Heart right ventricle (tissue), 16 donors: ENCODE results near the gene BHMT2. TPM values are rescaled to one million over a fixed set of nuclear protein-coding genes. Genes with fewer than 3 reads are reported as not detected.

Source experiments
- ATAC-seq, 8 donors: fragments of 200-7000 bp; cut with Tn5 transposase; one replicate each; pipeline ENCODE4 v1.9.1; 2020; ENCODE audit warnings: mild to moderate bottlenecking in 8 of 8, moderate library complexity in 8 of 8, moderate number of reproducible peaks in 1 of 8
- DNase-seq, 2 donors: peaks; one replicate each; pipeline ENCODE4 v3.0.0-alpha.2; 2020
- H3K27ac ChIP-seq, 10 donors: fragments of 200-600 bp; sonication (generic) in 2 of 10; one replicate each; pipeline versions ENCODE4 v1.5.0 to v1.8.0; 2020 to 2022; ENCODE audit warnings: mild to moderate bottlenecking in 3 of 10
- H3K27me3 ChIP-seq, 7 donors: fragments of 200-600 bp; one replicate each; pipeline ENCODE4 v1.8.0; 2021 to 2022; ENCODE audit warnings: mild to moderate bottlenecking in 2 of 7
- H3K36me3 ChIP-seq, 9 donors: fragments of 200-600 bp; sonication (generic) in 1 of 9; one replicate each; pipeline versions ENCODE4 v1.5.0 to v1.8.0; 2020 to 2022; ENCODE audit warnings: mild to moderate bottlenecking in 2 of 9
- H3K4me1 ChIP-seq, 9 donors: fragments of 200-600 bp; sonication (generic) in 1 of 9; one replicate each; pipeline versions ENCODE4 v1.5.0 to v1.8.0; 2020 to 2022; ENCODE audit warnings: mild to moderate bottlenecking in 4 of 9
- H3K4me3 ChIP-seq, 10 donors: fragments of 200-600 bp; sonication (generic) in 2 of 10; one replicate each; pipeline versions ENCODE4 v1.5.0 to v1.8.0; 2020 to 2022; ENCODE audit warnings: mild to moderate bottlenecking in 7 of 10, moderate library complexity in 2 of 10
- H3K9me3 ChIP-seq, 11 donors: fragments of 200-600 bp in 10 of 11; sonication (generic) in 2 of 11; one replicate each; pipeline versions ENCODE4 v1.5.0 to v1.8.0; 2013 to 2022; ENCODE audit warnings: mild to moderate bottlenecking in 2 of 11, control low read depth in 1 of 11, moderate library complexity in 1 of 11
- CTCF ChIP-seq, 9 donors: fragments of 200-600 bp; sonication (generic) in 2 of 9; IDR thresholded peaks; one replicate each; pipeline versions ENCODE4 v1.5.0 to v1.8.0; 2021 to 2022; ENCODE audit warnings: antibody characterized with exemption in 9 of 9, mild to moderate bottlenecking in 5 of 9, moderate library complexity in 1 of 9
- WGBS, 2 donors: extraction: QIAGEN DNeasy Blood & Tissue Kit; methylation state at CpG; one replicate each; pipeline ENCODE4 v1.1.7; 2013; ENCODE audit warnings: inconsistent platforms in 1 of 2; 5-methylcytosine and 5-hydroxymethylcytosine counted together
- intact Hi-C, 10 donors: fragments of 100-400 bp; cut with DNase I; formaldehyde crosslinking; loops; one replicate each; pipeline versions ENCODE4 v1.11.1 to v1.14.2; 2022
- polyA plus RNA-seq, 2 donors: library from polyadenylated mRNA; stranded (reverse); fragments of 200-250 nt; gene quantifications; one replicate each; pipeline ENCODE4 v1.2.3, GENCODE V29; 2013
- total RNA-seq, 10 donors: library from RNA; stranded (reverse); fragmentation: NEBNext Ultra II Directional in 3 of 10; extraction: Animal tissue kit (Norgen Biotek cat#: 25700) in 3 of 10; gene quantifications; one replicate each; pipeline versions ENCODE4 v1.2.1 to v1.2.4, GENCODE V29; 2021 to 2023
- donor health status: Arrhythmogenic right ventricular cardiomyopathy.
- donor health status: ischemic (EF 13 %, LVEDD 7.1; RV severe dilation, severe dysfunction).
- donor health status: healthy with polysubstance abuse.
- donor health status: DM: no; HTN: yes; CAD: no.
- donor health status: DM: no; HTN: no; CAD: no.
- donor health status: ischemic (EF 25% LVEDD 6.9; RV normal size, moderate dysfunction).
- donor health status: ischemic (EF 25% LVEDD 5.7; RV mildly dilated, moderate dysfunction).
- donor health status: healthy.
- donor health status: DM: yes; HTN: yes; CAD: no.
- donor health status: Ischemic cardiomyopathy.
- donor health status: ischemic (EF 35%, LVEDD 5.7; RV mildly dilated, moderate dysfunction).
- donor health status: nonischemic (EF 11% LVEDD 7.7; RV severe dilation, severe dysfunction).
- donor health status: DM: yes; HTN: yes; CAD: no.
- donor health status: PGD.
- donor health status: ischemic (EF 29% LVEDD 5.4; RV normal size, mild dysfunction).
- donor health status: nonischemic (EF 23%, LVEDD 6.1; RV moderate dilation, normal function).

The BHMT2 gene
- total and polyA plus RNA-seq, 12 donors: 1.2 to 19.6 (median 7.4) TPM

- intact Hi-C loops: loop anchor here (1.0 to 10.0 kb wide), 14 partner anchors 106 to 952 kb away; no protein-coding TSS in a partner anchor
- no peaks in the 10 kb centered on the region for H3K27me3 ChIP-seq
- TF ChIP-seq CTCF (IDR thresholded peaks at IDR 0.05): peak in 8 of 9 donors; percentile 28 to 63 (median 44)
Observed at GRCh38 chr5:79133121-79133656, 63.6 kb downstream of the BHMT2 start.

GRCh38 chr5:79133657-79134451 is 64.3 kb downstream of the BHMT2 start:
- Histone ChIP-seq H3K4me3 (peak overlapping the region in 8 of 10 donors; percentile 19 to 49 (median 34)), H3K4me1 (peaks cover 0 to 13% (median 9%) of the 10 kb centered on the region in 9 donors), H3K27ac (peak overlapping the region in 5 of 10 donors; percentile 5 to 60 (median 31)), H3K36me3 (no peaks in the 10 kb centered on the region), H3K9me3 (no peaks in the 10 kb centered on the region), H3K27me3 (no peaks in the 10 kb centered on the region)
- WGBS, 2 donors: 4 to 7% methylated on average over 11 of the region's 11 CpGs
- peak; percentile 34 to 60 for DNase-seq
- TF ChIP-seq CTCF (IDR thresholded peaks at IDR 0.05): peak; percentile 59 to 77 (median 68)
- peak; percentile 34 to 82 (median 70) for ATAC-seq
- intact Hi-C loops: loop anchor here (1.0 to 10.0 kb wide), 14 partner anchors 107 to 951 kb away; no protein-coding TSS in a partner anchor

More at GRCh38 chr5:79133121-79133656, 63.6 kb downstream of the BHMT2 start:
- Histone ChIP-seq H3K4me1 (peaks cover 0 to 13% (median 9%) of the 10 kb centered on the region in 9 donors), H3K36me3 (no peaks in the 10 kb centered on the region), H3K27ac (peak overlapping the region in 5 of 10 donors; percentile 5 to 60 (median 31)), H3K9me3 (no peaks in the 10 kb centered on the region), H3K4me3 (peak overlapping the region in 8 of 10 donors; percentile 19 to 49 (median 34))
- peak in 7 of 8 donors; percentile 26 to 62 (median 42) for ATAC-seq
- no peak for DNase-seq
- 7 to 12% methylated on average over 4 of the region's 4 CpGs for WGBS, 2 donors

DNA sequence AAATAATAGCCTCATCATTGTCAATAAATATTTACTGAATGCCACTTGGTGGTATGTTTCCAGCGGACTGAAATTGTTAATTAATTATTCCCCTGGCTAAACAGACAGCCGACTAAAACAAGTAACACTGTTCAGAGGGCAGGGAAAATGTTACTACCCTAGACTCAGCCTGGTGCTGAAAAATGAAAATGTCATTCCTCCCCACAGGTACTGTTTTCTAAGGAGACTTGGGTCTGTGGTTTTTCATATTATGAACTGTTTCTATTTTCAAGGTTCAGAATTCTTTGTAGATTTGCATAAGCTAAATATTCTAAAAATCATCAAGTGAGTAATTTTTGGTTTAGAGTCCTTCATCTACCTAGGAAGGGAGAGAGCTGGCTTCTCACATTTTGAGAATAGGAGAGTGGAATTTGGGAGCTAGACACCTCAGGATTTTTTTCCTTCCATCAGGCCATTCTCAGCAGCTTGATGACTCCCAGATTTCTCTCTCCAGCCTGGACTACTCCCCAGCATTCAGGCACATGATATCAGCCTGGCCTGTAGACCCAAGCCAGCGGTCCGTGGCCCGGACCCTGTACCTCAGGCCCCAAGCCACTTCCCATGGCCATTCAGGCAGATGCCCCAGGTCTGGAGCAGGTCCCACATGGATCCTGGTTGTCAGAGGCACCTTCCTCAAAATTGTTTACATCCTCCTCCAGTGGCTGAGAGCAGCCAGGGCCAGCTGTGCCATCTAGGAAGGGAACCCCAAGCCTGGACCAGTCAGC is 66.4 kb downstream of the BHMT2 start:
- TF ChIP-seq CTCF (IDR thresholded peaks at IDR 0.05): no peak
- H3K36me3 ChIP-seq: no peaks in the 10 kb centered on the region
- no peak overlapping the region for H3K4me3 ChIP-seq
- peaks cover 0 to 10% (median 0%) of the 10 kb centered on the region in 11 donors for H3K9me3 ChIP-seq
- DNase-seq (no peak), ATAC-seq (no peak)
- 93% methylated on average over 5 of the region's 5 CpGs for WGBS, 2 donors
- H3K4me1 ChIP-seq: peaks cover 0 to 13% (median 9%) of the 10 kb centered on the region in 9 donors
- no peak overlapping the region for H3K27ac ChIP-seq
- no peaks in the 10 kb centered on the region for H3K27me3 ChIP-seq
- intact Hi-C loops: loop anchor here in 9 of 10 donors (5.0 to 10.0 kb wide), 5 partner anchors 231 to 949 kb away; no protein-coding TSS in a partner anchor

- peaks cover 0 to 13% (median 9%) of the 10 kb centered on the region in 9 donors for H3K4me1 ChIP-seq
Observed at GRCh38 chr5:79136618-79137017, 67.1 kb downstream of the BHMT2 start.

More at GRCh38 chr5:79136618-79137017, 67.1 kb downstream of the BHMT2 start:
- intact Hi-C loops: loop anchor here in 9 of 10 donors (5.0 to 10.0 kb wide), 5 partner anchors 232 to 948 kb away; no protein-coding TSS in a partner anchor
- H3K36me3 ChIP-seq: no peaks in the 10 kb centered on the region
- 94 to 96% methylated on average over 2 of the region's 2 CpGs for WGBS, 2 donors
- H3K4me3 ChIP-seq: no peak overlapping the region
- TF ChIP-seq CTCF (IDR thresholded peaks at IDR 0.05): no peak
- no peak for DNase-seq
- peaks cover 0 to 14% (median 0%) of the 10 kb centered on the region in 11 donors for H3K9me3 ChIP-seq
- H3K27ac ChIP-seq: no peak overlapping the region
- no peaks in the 10 kb centered on the region for H3K27me3 ChIP-seq
- ATAC-seq: no peak
